ENCODE data around the gene ADAMTS2. TPM values are rescaled to one million over a fixed set of nuclear protein-coding genes. Genes with fewer than 3 reads are reported as not detected.

The ADAMTS2 gene
- total RNA-seq, 1 experiment from 2014 or later, result not detected

- in situ Hi-C loops (cut with HindIII; ENCODE audit: low pct_unique_long_range_greater_than_20kb, low sequenced_read_pairs), result no loop called here
- no peak for DNase-seq (ENCODE audit: low read depth, low spot score)
Measured at GRCh38 chr5:179241175-179241574, 104.1 kb downstream of the ADAMTS2 start.

- in situ Hi-C loops (cut with HindIII; ENCODE audit: low pct_unique_long_range_greater_than_20kb, low sequenced_read_pairs), result no loop called here
- DNase-seq (ENCODE audit: low read depth, low spot score), result no peak
Measured at GRCh38 chr5:179240561-179240960, 104.7 kb downstream of the ADAMTS2 start.

- in situ Hi-C loops (cut with HindIII; ENCODE audit: low pct_unique_long_range_greater_than_20kb, low sequenced_read_pairs), result no loop called here
- DNase-seq (ENCODE audit: low read depth, low spot score), result no peak
Measured at GRCh38 chr5:179239256-179240135, 105.8 kb downstream of the ADAMTS2 start.

- in situ Hi-C loops (cut with HindIII; ENCODE audit: low pct_unique_long_range_greater_than_20kb, low sequenced_read_pairs), result no loop called here
- no peak for DNase-seq (ENCODE audit: low read depth, low spot score)
Measured at GRCh38 chr5:179238628-179238970, 106.7 kb downstream of the ADAMTS2 start.

GRCh38 chr5:179237770-179238627 lies 107.3 kb downstream of the ADAMTS2 start:
- no peak for DNase-seq (ENCODE audit: low read depth, low spot score)
- in situ Hi-C loops (cut with HindIII; ENCODE audit: low pct_unique_long_range_greater_than_20kb, low sequenced_read_pairs), result no loop called here

GRCh38 chr5:179235416-179236400 lies 109.6 kb downstream of the ADAMTS2 start:
- in situ Hi-C loops (cut with HindIII; ENCODE audit: low pct_unique_long_range_greater_than_20kb, low sequenced_read_pairs), result no loop called here
- DNase-seq (ENCODE audit: low read depth, low spot score), result no peak

- in situ Hi-C loops (cut with HindIII; ENCODE audit: low pct_unique_long_range_greater_than_20kb, low sequenced_read_pairs), result no loop called here
- DNase-seq (ENCODE audit: low read depth, low spot score), result no peak
Measured at GRCh38 chr5:179234563-179235135, 110.6 kb downstream of the ADAMTS2 start.

- DNase-seq (ENCODE audit: low read depth, low spot score), result no peak
- in situ Hi-C loops (cut with HindIII; ENCODE audit: low pct_unique_long_range_greater_than_20kb, low sequenced_read_pairs), result no loop called here
Measured at GRCh38 chr5:179233909-179234562, 111.2 kb downstream of the ADAMTS2 start.

- in situ Hi-C loops (cut with HindIII; ENCODE audit: low pct_unique_long_range_greater_than_20kb, low sequenced_read_pairs), result no loop called here
- DNase-seq (ENCODE audit: low read depth, low spot score), result no peak
Measured at GRCh38 chr5:179232091-179232735, 113.0 kb downstream of the ADAMTS2 start.

GRCh38 chr5:179231309-179231708 lies 114.0 kb downstream of the ADAMTS2 start:
- DNase-seq (ENCODE audit: low read depth, low spot score), result no peak

GRCh38 chr5:179230061-179230461 lies 115.2 kb downstream of the ADAMTS2 start:
- DNase-seq (ENCODE audit: low read depth, low spot score), result no peak
- in situ Hi-C loops (cut with HindIII; ENCODE audit: low pct_unique_long_range_greater_than_20kb, low sequenced_read_pairs), result no loop called here

More at GRCh38 chr5:179231309-179231708, 114.0 kb downstream of the ADAMTS2 start:
- in situ Hi-C loops (cut with HindIII; ENCODE audit: low pct_unique_long_range_greater_than_20kb, low sequenced_read_pairs), result no loop called here

GRCh38 chr5:179229331-179229831 lies 115.9 kb downstream of the ADAMTS2 start:
- no peak for DNase-seq (ENCODE audit: low read depth, low spot score)
- in situ Hi-C loops (cut with HindIII; ENCODE audit: low pct_unique_long_range_greater_than_20kb, low sequenced_read_pairs), result no loop called here

GRCh38 chr5:179228341-179229121 lies 116.7 kb downstream of the ADAMTS2 start:
- in situ Hi-C loops (cut with HindIII; ENCODE audit: low pct_unique_long_range_greater_than_20kb, low sequenced_read_pairs), result no loop called here
- DNase-seq (ENCODE audit: low read depth, low spot score), result no peak

- no peak for DNase-seq (ENCODE audit: low read depth, low spot score)
Measured at GRCh38 chr5:179227580-179228311, 117.5 kb downstream of the ADAMTS2 start.

GRCh38 chr5:179227229-179227579 lies 118.1 kb downstream of the ADAMTS2 start:
- in situ Hi-C loops (cut with HindIII; ENCODE audit: low pct_unique_long_range_greater_than_20kb, low sequenced_read_pairs), result no loop called here
- DNase-seq (ENCODE audit: low read depth, low spot score), result no peak

More at GRCh38 chr5:179227580-179228311, 117.5 kb downstream of the ADAMTS2 start:
- in situ Hi-C loops (cut with HindIII; ENCODE audit: low pct_unique_long_range_greater_than_20kb, low sequenced_read_pairs), result no loop called here
